SU-DHL-6 (cell line): ENCODE data around the gene PTGIR.
A peak's percentile ranks its signal among the peaks of the same experiment; 100 is the strongest.

Experiments used
- H2AFZ ChIP-seq: fragments of 200-600 bp; sonication (generic); 2 replicates; pipeline ENCODE4 v1.6.1; 2014; ENCODE audit warnings: low read depth, mild to moderate bottlenecking, moderate library complexity, mixed read lengths, antibody characterized with exemption, low read length; ENCODE audit not compliant: severe bottlenecking
- H3F3A ChIP-seq: fragments of 200-600 bp; shearing (Covaris generic); 2 replicates; pipeline ENCODE4 v1.6.0; 2016; ENCODE audit warnings: antibody characterized with exemption, mild to moderate bottlenecking; ENCODE audit not compliant: insufficient read depth
- H3K27ac ChIP-seq: fragments of 200-600 bp; sonication (generic); 2 replicates; pipeline ENCODE4 v1.5.1; 2016; ENCODE audit warnings: low read depth, mild to moderate bottlenecking, low read length, moderate library complexity, mixed read lengths
- H3K27me3 ChIP-seq: fragments of 200-600 bp; sonication (generic), shearing (Covaris generic); 2 replicates; pipeline ENCODE4 v1.6.0; 2014; ENCODE audit warnings: mild to moderate bottlenecking, low read length
- H3K36me3 ChIP-seq: fragments of 200-600 bp; sonication (generic); 2 replicates; pipeline ENCODE4 v1.6.1; 2014; ENCODE audit warnings: mild to moderate bottlenecking, low read length, mixed read lengths
- H3K4me2 ChIP-seq: fragments of 300-600, 200-600 bp; shearing (Covaris generic), sonication (generic); 2 replicates; pipeline ENCODE4 v1.6.0; 2014; ENCODE audit warnings: low read length, low read depth, mild to moderate bottlenecking; ENCODE audit not compliant: poor library complexity, severe bottlenecking
- H3K4me3 ChIP-seq: fragments of 200-600 bp; sonication (generic); 2 replicates; pipeline ENCODE4 v1.5.1; 2014; ENCODE audit warnings: antibody characterized with exemption, low read length, mild to moderate bottlenecking, mixed read lengths; ENCODE audit not compliant: insufficient read depth, poor library complexity, severe bottlenecking
- H3K79me2 ChIP-seq: fragments of 200-600 bp; sonication (generic); 2 replicates; pipeline ENCODE4 v1.6.1; 2014; ENCODE audit warnings: mild to moderate bottlenecking, low read length, moderate library complexity; ENCODE audit not compliant: insufficient read depth
- H3K9ac ChIP-seq: fragments of 200-600 bp; sonication (generic); 2 replicates; pipeline ENCODE4 v1.7.0; 2014; ENCODE audit warnings: mild to moderate bottlenecking, low read length
- H3K9me2 ChIP-seq: fragments of 200-600 bp; sonication (generic); replicated peaks from 2 replicates; pipeline ENCODE4 v1.6.1; 2014; ENCODE audit warnings: low read length; ENCODE audit not compliant: insufficient read depth
- H3K9me3 ChIP-seq: fragments of 200-600 bp; sonication (generic); 2 replicates; pipeline ENCODE4 v1.6.1; 2014; ENCODE audit warnings: low read length, mixed read lengths; ENCODE audit not compliant: insufficient read depth
- H4K20me1 ChIP-seq: fragments of 200-600 bp; sonication (generic); 2 replicates; pipeline ENCODE4 v1.6.1; 2014; ENCODE audit warnings: low read depth, mild to moderate bottlenecking, antibody characterized with exemption, low read length, moderate library complexity, mixed read lengths
- EZH2phosphoT487 ChIP-seq: fragments of 200-600 bp; sonication (generic), shearing (Covaris generic); conservative IDR thresholded peaks from 2 replicates; pipeline ENCODE4 v1.6.1; 2018; ENCODE audit warnings: mild to moderate bottlenecking, antibody characterized with exemption, low read length, moderate library complexity, mixed read lengths
- TF ChIP-seq, protein P1 (sequence below): fragments of 200-600 bp; sonication (generic); IDR thresholded peaks from one replicate; pipeline ENCODE4 v1.5.1; 2017; ENCODE audit warnings: antibody characterized with exemption, mild to moderate bottlenecking, low read length, moderate library complexity; ENCODE audit not compliant: insufficient read depth, poor library complexity, severe bottlenecking

Gene PTGIR

DNA sequence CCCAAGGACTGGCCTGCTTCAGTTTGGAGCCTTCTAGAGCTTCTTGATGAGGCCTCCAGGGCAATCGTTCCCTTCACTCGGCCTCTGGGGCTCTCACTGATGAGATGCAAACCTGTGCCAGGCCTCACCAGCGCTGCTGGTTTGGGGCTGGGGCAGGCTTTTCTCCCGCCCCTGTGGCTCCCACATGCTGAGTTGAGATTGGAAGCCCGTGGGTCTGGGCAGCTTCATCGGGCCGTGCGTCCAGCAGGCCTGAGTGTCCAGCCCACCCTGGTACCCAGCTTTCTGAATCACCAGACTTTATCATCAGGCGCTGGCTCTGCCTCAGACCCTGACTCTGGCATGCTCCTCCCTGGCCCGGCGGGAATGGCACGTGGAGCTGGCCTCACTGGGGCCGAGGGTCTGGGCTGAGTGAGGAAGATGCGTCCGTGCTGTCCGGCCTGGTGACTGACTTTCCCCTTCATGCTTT is 19.5 kb downstream of the PTGIR start:
- Histone ChIP-seq H3K9me2 (no peaks in the 10 kb centered on the region), H4K20me1 (no peaks in the 10 kb centered on the region), H3K9ac (no peak overlapping the region), H3K79me2 (peaks cover 47% of the 10 kb centered on the region), H3K4me3 (no peak overlapping the region), H3K27ac (no peak overlapping the region), H3K4me2 (no peak overlapping the region), H3K27me3 (no peaks in the 10 kb centered on the region), H3K9me3 (no peaks in the 10 kb centered on the region), H2AFZ (no peak overlapping the region), H3K36me3 (no peaks in the 10 kb centered on the region), H3F3A (no peaks in the 10 kb centered on the region)
- TF ChIP-seq EZH2phosphoT487: no peak
- TF ChIP-seq, protein P1, sequence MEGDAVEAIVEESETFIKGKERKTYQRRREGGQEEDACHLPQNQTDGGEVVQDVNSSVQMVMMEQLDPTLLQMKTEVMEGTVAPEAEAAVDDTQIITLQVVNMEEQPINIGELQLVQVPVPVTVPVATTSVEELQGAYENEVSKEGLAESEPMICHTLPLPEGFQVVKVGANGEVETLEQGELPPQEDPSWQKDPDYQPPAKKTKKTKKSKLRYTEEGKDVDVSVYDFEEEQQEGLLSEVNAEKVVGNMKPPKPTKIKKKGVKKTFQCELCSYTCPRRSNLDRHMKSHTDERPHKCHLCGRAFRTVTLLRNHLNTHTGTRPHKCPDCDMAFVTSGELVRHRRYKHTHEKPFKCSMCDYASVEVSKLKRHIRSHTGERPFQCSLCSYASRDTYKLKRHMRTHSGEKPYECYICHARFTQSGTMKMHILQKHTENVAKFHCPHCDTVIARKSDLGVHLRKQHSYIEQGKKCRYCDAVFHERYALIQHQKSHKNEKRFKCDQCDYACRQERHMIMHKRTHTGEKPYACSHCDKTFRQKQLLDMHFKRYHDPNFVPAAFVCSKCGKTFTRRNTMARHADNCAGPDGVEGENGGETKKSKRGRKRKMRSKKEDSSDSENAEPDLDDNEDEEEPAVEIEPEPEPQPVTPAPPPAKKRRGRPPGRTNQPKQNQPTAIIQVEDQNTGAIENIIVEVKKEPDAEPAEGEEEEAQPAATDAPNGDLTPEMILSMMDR: no peak

DNA sequence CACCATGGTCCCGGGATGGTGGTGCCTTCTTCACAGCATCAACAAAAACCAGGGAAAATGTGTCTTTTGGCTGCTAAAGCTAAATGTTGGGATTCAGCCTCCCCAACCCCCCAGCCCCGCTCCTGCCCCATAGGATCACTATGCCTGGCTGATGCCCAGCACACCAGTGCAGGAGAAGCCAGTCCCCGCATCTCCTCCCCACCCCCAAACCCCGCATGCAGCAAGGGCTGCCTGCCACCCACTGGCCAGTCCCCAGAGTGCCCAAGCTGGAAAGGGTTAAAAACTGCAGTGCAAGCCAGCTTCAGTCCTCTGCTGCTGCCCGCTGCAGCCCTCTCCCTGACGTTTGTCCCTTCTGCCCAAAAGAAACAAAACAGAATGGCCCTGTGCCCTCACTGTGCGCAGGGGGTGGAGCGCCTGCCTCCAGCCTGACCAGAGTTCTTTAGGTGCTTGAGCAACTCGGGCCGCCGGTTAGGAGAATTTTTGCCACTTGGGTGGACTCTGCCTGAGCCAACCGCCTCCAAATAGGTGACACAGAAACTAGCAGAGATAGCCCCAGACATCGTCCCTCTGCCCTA is 20.0 kb downstream of the PTGIR start:
- Histone ChIP-seq H3K9ac (no peak overlapping the region), H3K4me2 (no peak overlapping the region), H3K9me3 (no peaks in the 10 kb centered on the region), H3K4me3 (no peak overlapping the region), H3K79me2 (peaks cover 47% of the 10 kb centered on the region), H3K27me3 (no peaks in the 10 kb centered on the region), H4K20me1 (no peaks in the 10 kb centered on the region), H3K36me3 (no peaks in the 10 kb centered on the region), H3K27ac (no peak overlapping the region), H3K9me2 (no peaks in the 10 kb centered on the region), H2AFZ (no peak overlapping the region), H3F3A (peaks cover 4% of the 10 kb centered on the region)
- TF ChIP-seq EZH2phosphoT487: no peak

DNA sequence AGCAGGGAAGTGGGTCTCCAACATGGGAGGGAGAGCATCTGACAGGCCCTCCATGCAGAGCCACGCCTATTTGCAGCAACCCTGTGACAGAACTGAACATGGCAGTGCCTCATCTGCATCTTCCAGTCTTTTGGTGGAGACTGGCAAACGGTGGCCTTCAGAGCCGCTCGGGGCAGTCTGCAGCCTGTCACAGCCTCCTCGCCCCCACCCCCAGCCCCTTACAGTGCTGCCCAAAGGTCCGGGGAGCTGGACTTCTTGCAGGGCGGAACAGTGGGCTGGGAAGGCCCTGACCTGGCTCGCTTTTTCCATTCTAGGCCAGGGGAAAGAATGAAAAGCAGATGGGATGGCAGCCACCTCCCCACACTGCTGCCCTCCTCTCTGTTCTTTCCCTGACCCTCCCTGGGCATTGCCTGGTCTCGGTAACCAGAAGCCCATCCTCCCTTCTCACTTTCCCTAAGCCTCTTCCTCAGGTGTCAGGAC is 21.1 kb downstream of the PTGIR start:
- Histone ChIP-seq H3K79me2 (peaks cover 47% of the 10 kb centered on the region), H3K36me3 (no peaks in the 10 kb centered on the region), H3K27me3 (no peaks in the 10 kb centered on the region), H3K4me2 (peak overlapping the region; percentile 93), H3K4me3 (no peak overlapping the region), H3K9ac (0 out of 2 replicates have a peak overlapping the region, but pooled peaks have one; percentile 98), H3K9me2 (no peaks in the 10 kb centered on the region), H3K9me3 (no peaks in the 10 kb centered on the region), H3K27ac (no peak overlapping the region), H2AFZ (no peak overlapping the region), H4K20me1 (no peaks in the 10 kb centered on the region), H3F3A (peaks cover 6% of the 10 kb centered on the region)
- TF ChIP-seq EZH2phosphoT487: no peak
- TF ChIP-seq, protein P1: no peak

DNA sequence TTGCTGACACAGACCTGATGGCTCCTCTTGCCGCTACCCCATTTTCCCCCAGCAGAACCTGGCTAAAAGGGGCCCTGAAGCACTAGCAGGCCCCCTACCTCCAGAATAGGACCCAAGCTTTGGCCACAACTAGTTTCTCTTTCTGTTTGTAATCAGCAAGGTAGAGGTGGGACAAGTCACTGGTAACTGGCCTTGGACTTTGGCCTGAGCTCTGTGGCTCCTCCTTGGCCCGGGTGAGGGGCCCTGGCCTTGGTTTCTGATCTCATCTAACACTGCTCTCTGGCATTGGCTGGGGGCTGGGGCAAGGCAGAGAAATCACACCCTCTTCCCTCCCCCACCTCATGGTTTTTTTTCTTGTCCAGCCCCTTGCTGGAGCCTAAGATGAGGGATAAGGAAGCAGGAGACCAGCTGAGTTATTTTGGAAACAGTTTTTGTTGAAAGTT is 21.7 kb downstream of the PTGIR start:
- H3F3A ChIP-seq: peaks cover 6% of the 10 kb centered on the region
- H3K27me3 ChIP-seq: no peaks in the 10 kb centered on the region
- H3K4me3 ChIP-seq: peak overlapping the region; percentile 100
- no peaks in the 10 kb centered on the region for H4K20me1 ChIP-seq
- no peaks in the 10 kb centered on the region for H3K9me3 ChIP-seq
- peaks cover 47% of the 10 kb centered on the region for H3K79me2 ChIP-seq
- no peak overlapping the region for H2AFZ ChIP-seq
- H3K4me2 ChIP-seq: peak overlapping the region; percentile 93
- no peak overlapping the region for H3K27ac ChIP-seq
- H3K9me2 ChIP-seq: no peaks in the 10 kb centered on the region
- TF ChIP-seq, protein P1: no peak
- TF ChIP-seq EZH2phosphoT487: no peak
- no peaks in the 10 kb centered on the region for H3K36me3 ChIP-seq
- H3K9ac ChIP-seq: peak overlapping the region; percentile 98
